SK-N-SH (cell line): ENCODE results near the gene TMEM213.

Source experiments
- FOXM1 ChIP-seq: IDR thresholded peaks from 2 replicates; pipeline ENCODE4 v1.4.0; 2012; ENCODE audit warnings: low read depth, mild to moderate bottlenecking
- NFIC ChIP-seq: IDR thresholded peaks from 2 replicates; pipeline ENCODE4 v1.4.0; 2012; ENCODE audit warnings: borderline replicate concordance
- POLR2AphosphoS5 ChIP-seq: IDR thresholded peaks from 2 replicates; pipeline ENCODE4 v1.6.1; 2012; ENCODE audit warnings: low read depth, low read length
- YY1 ChIP-seq: IDR thresholded peaks from 2 replicates; pipeline ENCODE4 v1.4.0; 2012; ENCODE audit warnings: low read depth, mild to moderate bottlenecking
- TF ChIP-seq, protein P1 (sequence below): fragments of 200-600 bp; sonication (generic); IDR thresholded peaks from 2 replicates; pipeline ENCODE4 v1.6.1; 2017; ENCODE audit warnings: antibody characterized with exemption, mild to moderate bottlenecking, moderate library complexity

- TF ChIP-seq NFIC (no peak), FOXM1 (no peak), POLR2AphosphoS5 (no peak), YY1 (no peak)
- TF ChIP-seq, protein P1, sequence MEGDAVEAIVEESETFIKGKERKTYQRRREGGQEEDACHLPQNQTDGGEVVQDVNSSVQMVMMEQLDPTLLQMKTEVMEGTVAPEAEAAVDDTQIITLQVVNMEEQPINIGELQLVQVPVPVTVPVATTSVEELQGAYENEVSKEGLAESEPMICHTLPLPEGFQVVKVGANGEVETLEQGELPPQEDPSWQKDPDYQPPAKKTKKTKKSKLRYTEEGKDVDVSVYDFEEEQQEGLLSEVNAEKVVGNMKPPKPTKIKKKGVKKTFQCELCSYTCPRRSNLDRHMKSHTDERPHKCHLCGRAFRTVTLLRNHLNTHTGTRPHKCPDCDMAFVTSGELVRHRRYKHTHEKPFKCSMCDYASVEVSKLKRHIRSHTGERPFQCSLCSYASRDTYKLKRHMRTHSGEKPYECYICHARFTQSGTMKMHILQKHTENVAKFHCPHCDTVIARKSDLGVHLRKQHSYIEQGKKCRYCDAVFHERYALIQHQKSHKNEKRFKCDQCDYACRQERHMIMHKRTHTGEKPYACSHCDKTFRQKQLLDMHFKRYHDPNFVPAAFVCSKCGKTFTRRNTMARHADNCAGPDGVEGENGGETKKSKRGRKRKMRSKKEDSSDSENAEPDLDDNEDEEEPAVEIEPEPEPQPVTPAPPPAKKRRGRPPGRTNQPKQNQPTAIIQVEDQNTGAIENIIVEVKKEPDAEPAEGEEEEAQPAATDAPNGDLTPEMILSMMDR: no peak
These were observed 16.2 kb downstream of the TMEM213 start for GRCh38 chr7:138813945-138814344.
